ENCODE data around the gene ERCC6L2.

The ERCC6L2 gene

GRCh38 chr9:95875305-95876137 lies at the start of gene ERCC6L2:
ERCC6L2 (plus strand) TSS chr9:95875691; CDS start chr9:95876039, 348 bp downstream.
- peak; percentile 92 for DNase-seq (ENCODE audit: low spot score)

- DNase-seq (ENCODE audit: low spot score), result no peak
Observed at GRCh38 chr9:95826183-95826838, 49.2 kb upstream of the ERCC6L2 start.

GRCh38 chr9:95830768-95831167 lies 44.7 kb upstream of the ERCC6L2 start:
- no peak for DNase-seq (ENCODE audit: low spot score)

GRCh38 chr9:95831810-95832209 lies 43.7 kb upstream of the ERCC6L2 start:
- DNase-seq (ENCODE audit: low spot score), result no peak

GRCh38 chr9:95833546-95834178 lies 41.8 kb upstream of the ERCC6L2 start:
- no peak for DNase-seq (ENCODE audit: low spot score)

- no peak for DNase-seq (ENCODE audit: low spot score)
Observed at GRCh38 chr9:95834281-95834907, 41.1 kb upstream of the ERCC6L2 start.

- DNase-seq (ENCODE audit: low spot score), result no peak
Observed at GRCh38 chr9:95835393-95835792, 40.1 kb upstream of the ERCC6L2 start.

- no peak for DNase-seq (ENCODE audit: low spot score)
Observed at GRCh38 chr9:95836072-95836471, 39.4 kb upstream of the ERCC6L2 start.

- DNase-seq (ENCODE audit: low spot score), result no peak
Observed at GRCh38 chr9:95839012-95839411, 36.5 kb upstream of the ERCC6L2 start.

GRCh38 chr9:95840074-95840473 lies 35.4 kb upstream of the ERCC6L2 start:
- DNase-seq (ENCODE audit: low spot score), result no peak

GRCh38 chr9:95841377-95841776 lies 34.1 kb upstream of the ERCC6L2 start:
- no peak for DNase-seq (ENCODE audit: low spot score)

- no peak for DNase-seq (ENCODE audit: low spot score)
Observed at GRCh38 chr9:95845751-95846150, 29.7 kb upstream of the ERCC6L2 start.

- DNase-seq (ENCODE audit: low spot score), result no peak
Observed at GRCh38 chr9:95848764-95849163, 26.7 kb upstream of the ERCC6L2 start.

- no peak for DNase-seq (ENCODE audit: low spot score)
Observed at GRCh38 chr9:95852059-95853032, 23.1 kb upstream of the ERCC6L2 start.

- no peak for DNase-seq (ENCODE audit: low spot score)
Observed at GRCh38 chr9:95854386-95855020, 21.0 kb upstream of the ERCC6L2 start.

- DNase-seq (ENCODE audit: low spot score), result no peak
Observed at GRCh38 chr9:95855961-95856360, 19.5 kb upstream of the ERCC6L2 start.

- DNase-seq (ENCODE audit: low spot score), result no peak
Observed at GRCh38 chr9:95857124-95857523, 18.4 kb upstream of the ERCC6L2 start.

GRCh38 chr9:95857896-95858295 lies 17.6 kb upstream of the ERCC6L2 start:
- no peak for DNase-seq (ENCODE audit: low spot score)

GRCh38 chr9:95862343-95862742 lies 13.1 kb upstream of the ERCC6L2 start:
- no peak for DNase-seq (ENCODE audit: low spot score)

GRCh38 chr9:95864852-95865580 lies 10.5 kb upstream of the ERCC6L2 start:
- DNase-seq (ENCODE audit: low spot score), result no peak

All from hematopoietic multipotent progenitor cell treated with erythropoietin and hydrocortisone succinate and interleukin-3 and kit ligand, for 17 days (in vitro differentiated cells).